HG03095 (cell line): ENCODE results near the gene PID1.

Experiments
- ATAC-seq: cut with Tn5 transposase; IDR thresholded peaks from one replicate; pipeline ENCODE4 v1.9.1; 2021; ENCODE audit warnings: moderate library complexity; ENCODE audit not compliant: unreplicated experiment

Gene PID1

GRCh38 chr2:229270551-229271410, at the start of gene PID1:
Gene PID1 (minus strand): TSS chr2:229271287. CDS start chr2:229271043, 244 bp downstream.
- no peak for ATAC-seq

GRCh38 chr2:229319558-229319957, 48.5 kb upstream of the PID1 start:
- ATAC-seq: no peak

GRCh38 chr2:229314117-229314516, 43.0 kb upstream of the PID1 start:
- ATAC-seq: no peak

GRCh38 chr2:229313591-229313990, 42.5 kb upstream of the PID1 start:
- no peak for ATAC-seq

- no peak for ATAC-seq
Observed at GRCh38 chr2:229301237-229301636, 30.1 kb upstream of the PID1 start.

GRCh38 chr2:229300790-229301189, 29.7 kb upstream of the PID1 start:
- no peak for ATAC-seq

GRCh38 chr2:229300371-229300770, 29.3 kb upstream of the PID1 start:
- no peak for ATAC-seq

GRCh38 chr2:229297247-229297646, 26.2 kb upstream of the PID1 start:
- ATAC-seq: no peak

- ATAC-seq: no peak
Observed at GRCh38 chr2:229296536-229296935, 25.4 kb upstream of the PID1 start.

- ATAC-seq: no peak
Observed at GRCh38 chr2:229296016-229296415, 24.9 kb upstream of the PID1 start.

GRCh38 chr2:229287823-229288222, 16.7 kb upstream of the PID1 start:
- ATAC-seq: no peak

- ATAC-seq: no peak
Observed at GRCh38 chr2:229282758-229283546, 11.9 kb upstream of the PID1 start.

GRCh38 chr2:229279516-229279915, 8.4 kb upstream of the PID1 start:
- no peak for ATAC-seq

- ATAC-seq: no peak
Observed at GRCh38 chr2:229275506-229275905, 4.4 kb upstream of the PID1 start.

- peak; percentile 70 for ATAC-seq
Observed at GRCh38 chr2:229273723-229274338, 2.7 kb upstream of the PID1 start.

GRCh38 chr2:229273006-229273722, 2.1 kb upstream of the PID1 start:
- ATAC-seq: no peak

- no peak for ATAC-seq
Observed at GRCh38 chr2:229269941-229270340, 1.1 kb downstream of the PID1 start.

- no peak for ATAC-seq
Observed at GRCh38 chr2:229269146-229269545, 1.9 kb downstream of the PID1 start.

- no peak for ATAC-seq
Observed at GRCh38 chr2:229268626-229269025, 2.5 kb downstream of the PID1 start.

- no peak for ATAC-seq
Observed at GRCh38 chr2:229267080-229267479, 4.0 kb downstream of the PID1 start.

- ATAC-seq: no peak
Observed at GRCh38 chr2:229265727-229266126, 5.4 kb downstream of the PID1 start.
